ENCODE results near the gene EHHADH. TPM values are rescaled to one million over a fixed set of nuclear protein-coding genes. Genes with fewer than 3 reads are reported as not detected.

The EHHADH gene
- total and polyA plus RNA-seq, 2 experiments from 2014 or later: 2.7 to 3.1 TPM

DNA sequence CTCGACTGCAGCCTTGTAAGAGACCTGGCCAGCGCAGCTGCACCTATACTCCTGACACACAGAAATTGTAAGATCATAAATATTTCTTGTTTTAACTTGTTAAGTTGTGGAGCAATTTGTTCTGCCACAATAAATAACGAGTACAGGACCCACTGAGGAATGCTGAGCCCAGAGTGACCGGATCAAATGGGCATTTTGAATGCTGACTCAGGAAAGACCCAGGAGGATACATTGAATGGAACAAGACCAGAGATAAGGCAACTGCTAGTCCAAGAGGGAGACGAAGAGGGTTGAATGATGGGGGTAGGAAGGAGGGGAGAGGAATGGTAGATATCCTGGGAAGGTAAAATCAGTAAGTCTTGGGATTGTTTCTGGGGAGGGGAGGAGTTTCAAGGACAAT is 92.1 kb downstream of the EHHADH start:
- Histone ChIP-seq H2AFZ (no peak overlapping the region), H3K4me2 (ENCODE audit: unreplicated experiment) (no peak overlapping the region), H3K4me1 (ENCODE audit: insufficient read depth) (no peaks in the 10 kb centered on the region), H3K79me2 (ENCODE audit: insufficient read depth) (no peaks in the 10 kb centered on the region), H3F3A (ENCODE audit: insufficient read depth) (no peaks in the 10 kb centered on the region), H3K9me3 (ENCODE audit: low read depth) (no peaks in the 10 kb centered on the region), H3K9me2 (ENCODE audit: insufficient read depth) (no peaks in the 10 kb centered on the region), H3K9ac (no peak overlapping the region), H3K4me3 (no peak overlapping the region), H3K36me3 (ENCODE audit: low read depth) (no peaks in the 10 kb centered on the region), H3K27me3 (replicated peaks; ENCODE audit: insufficient read depth) (peaks cover 28% of the 10 kb centered on the region), H3K27ac (no peak overlapping the region), H4K20me1 (ENCODE audit: insufficient read depth) (no peaks in the 10 kb centered on the region)
- TF ChIP-seq EZH2 (IDR thresholded peaks at IDR 0.05; ENCODE audit: insufficient read depth, poor library complexity, severe bottlenecking) (no peak), EZH2phosphoT487 (IDR thresholded peaks at IDR 0.05; ENCODE audit: insufficient read depth, low read depth) (no peak)
- in situ Hi-C loops (cut with MboI): no loop called here
- DNase-seq: no peak
- WGBS, 2 experiments (ENCODE audit: low coverage in 1 of 2, low lambda C conversion rate in 2 of 2, missing lambda C conversion rate in 2 of 2): 66 to 72% methylated on average over 5 of the region's 5 CpGs

DNA sequence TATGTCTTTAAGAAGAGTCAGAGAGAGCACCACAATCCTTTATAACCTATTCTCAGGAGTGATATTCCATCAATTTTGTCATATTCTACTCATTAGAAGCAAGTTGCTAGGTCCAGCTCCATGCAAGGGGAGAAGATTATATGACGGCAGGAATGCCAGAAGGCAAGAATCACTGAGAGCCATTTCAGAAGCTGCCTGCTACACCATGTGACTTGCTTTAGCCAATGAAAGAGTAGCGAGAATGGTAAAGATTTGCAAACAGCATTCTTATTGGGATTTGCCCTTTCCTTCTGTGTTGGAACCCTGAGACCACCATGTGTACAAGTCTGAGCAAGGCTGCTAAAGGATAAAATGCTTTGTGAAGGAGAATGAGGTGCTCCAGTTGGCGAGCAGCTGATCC is 96.5 kb downstream of the EHHADH start:
- Histone ChIP-seq H4K20me1 (ENCODE audit: insufficient read depth) (no peaks in the 10 kb centered on the region), H3K4me3 (no peak overlapping the region), H3F3A (ENCODE audit: insufficient read depth) (no peaks in the 10 kb centered on the region), H3K9ac (no peak overlapping the region), H3K9me3 (ENCODE audit: low read depth) (no peaks in the 10 kb centered on the region), H3K4me1 (ENCODE audit: insufficient read depth) (no peaks in the 10 kb centered on the region), H3K36me3 (ENCODE audit: low read depth) (no peaks in the 10 kb centered on the region), H2AFZ (no peak overlapping the region), H3K4me2 (ENCODE audit: unreplicated experiment) (no peak overlapping the region), H3K9me2 (ENCODE audit: insufficient read depth) (no peaks in the 10 kb centered on the region), H3K27ac (no peak overlapping the region), H3K79me2 (ENCODE audit: insufficient read depth) (no peaks in the 10 kb centered on the region), H3K27me3 (replicated peaks; ENCODE audit: insufficient read depth) (peaks cover 46% of the 10 kb centered on the region)
- no peak for DNase-seq
- TF ChIP-seq EZH2 (IDR thresholded peaks at IDR 0.05; ENCODE audit: insufficient read depth, poor library complexity, severe bottlenecking) (no peak), EZH2phosphoT487 (IDR thresholded peaks at IDR 0.05; ENCODE audit: insufficient read depth, low read depth) (no peak)
- 58 to 60% methylated on average over 3 of the region's 3 CpGs for WGBS, 2 experiments (ENCODE audit: low coverage in 1 of 2, low lambda C conversion rate in 2 of 2, missing lambda C conversion rate in 2 of 2)
- in situ Hi-C loops (cut with MboI): no loop called here

DNA sequence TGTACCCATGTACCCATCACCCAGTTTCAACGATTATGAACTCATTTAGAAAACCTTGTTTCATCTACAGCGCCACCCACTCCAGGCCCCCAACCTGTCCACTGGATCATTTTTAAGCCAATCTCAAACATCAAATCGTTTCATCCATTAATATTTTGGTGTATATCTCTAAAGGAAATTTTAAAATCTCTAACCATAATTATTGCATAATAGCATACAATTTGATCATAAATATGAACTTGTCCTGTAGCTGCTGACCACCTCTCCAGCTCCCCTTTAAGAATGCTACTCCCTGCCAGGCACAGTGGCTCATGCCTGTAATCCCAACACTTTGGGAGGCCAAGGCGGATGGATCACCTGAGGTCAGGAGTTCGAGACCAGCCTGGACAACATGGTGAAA is 98.2 kb downstream of the EHHADH start:
- H3K36me3 ChIP-seq (ENCODE audit: low read depth): no peaks in the 10 kb centered on the region
- no peak overlapping the region for H3K4me3 ChIP-seq
- no peaks in the 10 kb centered on the region for H3K9me3 ChIP-seq (ENCODE audit: low read depth)
- no peaks in the 10 kb centered on the region for H3K4me1 ChIP-seq (ENCODE audit: insufficient read depth)
- H3K79me2 ChIP-seq (ENCODE audit: insufficient read depth): no peaks in the 10 kb centered on the region
- H3F3A ChIP-seq (ENCODE audit: insufficient read depth): no peaks in the 10 kb centered on the region
- 86% methylated on average over 5 of the region's 5 CpGs for WGBS, 2 experiments (ENCODE audit: low coverage in 1 of 2, low lambda C conversion rate in 2 of 2, missing lambda C conversion rate in 2 of 2)
- TF ChIP-seq EZH2 (IDR thresholded peaks at IDR 0.05; ENCODE audit: insufficient read depth, poor library complexity, severe bottlenecking) (no peak), EZH2phosphoT487 (IDR thresholded peaks at IDR 0.05; ENCODE audit: insufficient read depth, low read depth) (no peak)
- H4K20me1 ChIP-seq (ENCODE audit: insufficient read depth): no peaks in the 10 kb centered on the region
- H3K9ac ChIP-seq: no peak overlapping the region
- H3K27ac ChIP-seq: no peak overlapping the region
- DNase-seq: no peak
- H3K27me3 ChIP-seq (replicated peaks; ENCODE audit: insufficient read depth): peaks cover 63% of the 10 kb centered on the region
- in situ Hi-C loops (cut with MboI): no loop called here
- H2AFZ ChIP-seq: no peak overlapping the region
- H3K4me2 ChIP-seq (ENCODE audit: unreplicated experiment): no peak overlapping the region
- no peaks in the 10 kb centered on the region for H3K9me2 ChIP-seq (ENCODE audit: insufficient read depth)

DNA sequence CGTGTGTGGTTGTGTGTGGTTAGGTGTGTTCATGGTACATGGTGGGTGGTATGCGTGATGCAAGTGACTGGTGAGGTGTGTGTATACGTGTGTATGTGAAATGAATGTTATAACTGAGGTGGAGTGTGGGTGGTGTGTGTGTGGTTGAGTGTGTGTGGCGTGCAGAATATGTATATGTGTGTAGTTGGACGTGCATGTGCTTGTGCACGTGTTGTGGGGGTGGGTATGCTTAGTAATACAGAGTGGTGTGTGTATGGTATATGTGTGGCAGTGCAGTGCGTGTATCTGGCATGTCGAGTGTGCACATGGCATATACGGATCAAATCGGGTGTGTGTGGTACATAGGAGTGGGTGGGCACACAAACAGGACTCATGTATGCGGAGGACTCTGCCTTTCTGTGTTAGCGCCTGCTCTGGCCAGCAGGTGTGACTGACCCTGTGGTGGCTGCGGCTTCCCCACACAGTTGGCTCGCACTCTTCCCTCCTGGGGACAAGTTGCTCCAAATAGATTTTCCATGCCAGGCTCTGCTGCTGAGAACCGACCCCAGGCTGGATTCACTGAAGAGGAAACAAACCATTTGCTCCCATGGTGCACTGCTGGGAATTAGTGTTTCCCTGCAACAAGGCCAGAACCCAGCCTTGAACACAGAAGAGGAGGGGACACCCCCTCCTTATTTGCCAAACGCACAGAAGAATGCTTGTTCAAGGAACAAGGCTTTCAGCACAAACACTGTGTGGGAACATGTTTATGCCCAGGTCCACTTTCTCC is 99.8 kb downstream of the EHHADH start:
- H4K20me1 ChIP-seq (ENCODE audit: insufficient read depth): no peaks in the 10 kb centered on the region
- H3K4me1 ChIP-seq (ENCODE audit: insufficient read depth): no peaks in the 10 kb centered on the region
- 72 to 80% methylated on average over 16 of the region's 16 CpGs for WGBS, 2 experiments (ENCODE audit: low coverage in 1 of 2, low lambda C conversion rate in 2 of 2, missing lambda C conversion rate in 2 of 2)
- in situ Hi-C loops (cut with MboI): no loop called here
- no peak overlapping the region for H3K4me3 ChIP-seq
- H3K27ac ChIP-seq: no peak overlapping the region
- no peaks in the 10 kb centered on the region for H3K79me2 ChIP-seq (ENCODE audit: insufficient read depth)
- H3K27me3 ChIP-seq (replicated peaks; ENCODE audit: insufficient read depth): peaks cover 79% of the 10 kb centered on the region
- no peaks in the 10 kb centered on the region for H3K9me2 ChIP-seq (ENCODE audit: insufficient read depth)
- no peak overlapping the region for H2AFZ ChIP-seq
- no peak for TF ChIP-seq EZH2phosphoT487 (IDR thresholded peaks at IDR 0.05; ENCODE audit: insufficient read depth, low read depth)
- no peak for TF ChIP-seq EZH2 (IDR thresholded peaks at IDR 0.05; ENCODE audit: insufficient read depth, poor library complexity, severe bottlenecking)
- no peak overlapping the region for H3K9ac ChIP-seq
- no peaks in the 10 kb centered on the region for H3K36me3 ChIP-seq (ENCODE audit: low read depth)
- H3K9me3 ChIP-seq (ENCODE audit: low read depth): no peaks in the 10 kb centered on the region
- no peak for DNase-seq
- no peaks in the 10 kb centered on the region for H3F3A ChIP-seq (ENCODE audit: insufficient read depth)
- no peak overlapping the region for H3K4me2 ChIP-seq (ENCODE audit: unreplicated experiment)

Measured in GM23248 (cell line).